ENCODE data around the gene SLIT3.
A peak's percentile ranks its signal among the peaks of the same experiment; 100 is the strongest.

DNA sequence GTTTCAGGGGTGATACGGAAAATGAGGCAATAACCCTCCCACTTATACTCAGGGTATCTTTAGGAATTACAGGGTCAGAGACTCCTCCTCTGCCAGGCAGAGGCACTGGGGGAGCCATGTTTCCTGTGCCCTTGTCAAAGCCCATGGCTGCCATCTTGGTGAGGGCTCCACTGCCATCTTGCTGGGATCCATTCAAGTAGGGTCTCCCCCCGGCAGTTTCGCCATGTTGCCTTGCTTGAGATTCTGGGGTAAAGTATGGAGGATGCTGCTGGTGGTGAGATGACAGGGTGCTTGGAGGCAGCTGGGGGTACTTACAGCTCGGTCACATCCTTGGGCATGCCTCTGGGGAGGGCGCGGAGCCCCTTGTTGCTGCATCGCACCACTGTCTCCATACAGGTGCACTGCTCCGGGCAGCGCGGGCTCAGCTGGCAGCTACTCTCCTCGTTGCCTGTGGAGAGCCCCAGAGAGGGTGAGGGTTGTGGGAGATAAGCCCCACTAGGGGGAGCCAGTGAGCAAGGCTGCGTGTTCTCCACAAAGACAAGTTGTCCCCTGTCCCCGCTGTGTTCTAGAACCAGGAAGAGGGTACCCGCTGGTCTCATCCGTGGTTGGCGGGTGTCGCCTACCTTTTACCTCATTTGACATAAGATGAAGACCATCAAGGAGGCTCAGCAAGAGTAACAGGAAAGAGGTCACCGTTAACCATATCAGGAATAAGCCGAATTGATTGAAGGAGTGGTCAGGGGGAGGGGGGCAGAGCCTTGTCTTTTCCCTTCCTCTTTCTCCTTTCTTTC is 552.8 kb downstream of the SLIT3 start:
- TF ChIP-seq, protein P1, sequence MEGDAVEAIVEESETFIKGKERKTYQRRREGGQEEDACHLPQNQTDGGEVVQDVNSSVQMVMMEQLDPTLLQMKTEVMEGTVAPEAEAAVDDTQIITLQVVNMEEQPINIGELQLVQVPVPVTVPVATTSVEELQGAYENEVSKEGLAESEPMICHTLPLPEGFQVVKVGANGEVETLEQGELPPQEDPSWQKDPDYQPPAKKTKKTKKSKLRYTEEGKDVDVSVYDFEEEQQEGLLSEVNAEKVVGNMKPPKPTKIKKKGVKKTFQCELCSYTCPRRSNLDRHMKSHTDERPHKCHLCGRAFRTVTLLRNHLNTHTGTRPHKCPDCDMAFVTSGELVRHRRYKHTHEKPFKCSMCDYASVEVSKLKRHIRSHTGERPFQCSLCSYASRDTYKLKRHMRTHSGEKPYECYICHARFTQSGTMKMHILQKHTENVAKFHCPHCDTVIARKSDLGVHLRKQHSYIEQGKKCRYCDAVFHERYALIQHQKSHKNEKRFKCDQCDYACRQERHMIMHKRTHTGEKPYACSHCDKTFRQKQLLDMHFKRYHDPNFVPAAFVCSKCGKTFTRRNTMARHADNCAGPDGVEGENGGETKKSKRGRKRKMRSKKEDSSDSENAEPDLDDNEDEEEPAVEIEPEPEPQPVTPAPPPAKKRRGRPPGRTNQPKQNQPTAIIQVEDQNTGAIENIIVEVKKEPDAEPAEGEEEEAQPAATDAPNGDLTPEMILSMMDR (IDR thresholded peaks at IDR 0.05) = peak in 2 of 3 experiments; percentile 30 to 49
- TF ChIP-seq POLR2AphosphoS5 (IDR thresholded peaks at IDR 0.05) (no peak), POLR2A (IDR thresholded peaks at IDR 0.05; ENCODE audit: low read depth) (no peak), EP300 (IDR thresholded peaks at IDR 0.05) (no peak)

All from esophagus muscularis mucosa (tissue), 4 donors.